Activated T-cell treated with anti-CD3 and anti-CD28 coated beads, Interleukin-2, amount 50 U/mL, for 1 hour (primary cell): ENCODE measurements around the gene ZFYVE19.
A peak's percentile ranks its signal among the peaks of the same experiment; 100 is the strongest.
"Not testable (repeated sequence)": the region's sequence is repeated elsewhere in the genome, so short reads cannot be mapped to it uniquely, and the experiment has no call there.

Experiments
- DNase-seq: peaks from one replicate; pipeline ENCODE4 v3.0.0-alpha.2; 2020

The ZFYVE19 gene

GRCh38 chr15:40852529-40852928 is 45.6 kb downstream of the ZFYVE19 start:
- DNase-seq: no peak

GRCh38 chr15:40853241-40853890 is 46.5 kb downstream of the ZFYVE19 start:
- no peak for DNase-seq

GRCh38 chr15:40854161-40854560 is 47.3 kb downstream of the ZFYVE19 start:
- DNase-seq: no peak

GRCh38 chr15:40855706-40856234 is 48.9 kb downstream of the ZFYVE19 start:
- no peak for DNase-seq

DNA sequence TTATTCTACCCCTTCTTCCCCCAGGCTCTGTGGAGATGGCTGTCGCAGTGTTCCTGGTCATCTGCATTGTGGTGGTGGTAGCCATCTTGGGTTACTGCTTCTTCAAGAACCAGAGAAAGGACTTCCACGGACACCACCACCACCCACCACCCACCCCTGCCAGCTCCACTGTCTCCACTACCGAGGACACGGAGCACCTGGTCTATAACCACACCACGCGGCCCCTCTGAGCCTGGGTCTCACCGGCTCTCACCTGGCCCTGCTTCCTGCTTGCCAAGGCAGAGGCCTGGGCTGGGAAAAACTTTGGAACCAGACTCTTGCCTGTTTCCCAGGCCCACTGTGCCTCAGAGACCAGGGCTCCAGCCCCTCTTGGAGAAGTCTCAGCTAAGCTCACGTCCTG is 49.9 kb downstream of the ZFYVE19 start:
- DNase-seq: no peak

GRCh38 chr15:40857601-40858341 is 50.9 kb downstream of the ZFYVE19 start:
- peak; percentile 86 for DNase-seq

DNA sequence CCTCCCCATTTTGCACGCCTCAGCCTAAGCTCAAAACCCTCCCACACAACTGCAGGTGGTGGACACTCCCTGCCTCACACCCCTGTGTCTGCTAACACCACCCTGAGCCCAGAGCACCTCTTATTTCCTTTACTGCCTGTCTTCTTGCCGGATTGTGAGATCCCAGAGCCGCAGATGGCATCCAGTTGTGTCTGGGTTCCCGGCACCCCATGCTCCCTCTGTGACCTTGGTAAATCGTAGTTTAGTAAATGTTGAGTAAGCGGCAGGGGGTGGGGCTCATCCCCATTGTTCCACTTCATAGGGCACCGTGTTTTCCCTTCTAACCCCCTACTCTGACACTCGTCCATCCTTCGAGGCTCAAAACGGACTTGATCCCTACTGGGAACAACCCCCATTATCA is 51.8 kb downstream of the ZFYVE19 start:
- no peak for DNase-seq

DNA sequence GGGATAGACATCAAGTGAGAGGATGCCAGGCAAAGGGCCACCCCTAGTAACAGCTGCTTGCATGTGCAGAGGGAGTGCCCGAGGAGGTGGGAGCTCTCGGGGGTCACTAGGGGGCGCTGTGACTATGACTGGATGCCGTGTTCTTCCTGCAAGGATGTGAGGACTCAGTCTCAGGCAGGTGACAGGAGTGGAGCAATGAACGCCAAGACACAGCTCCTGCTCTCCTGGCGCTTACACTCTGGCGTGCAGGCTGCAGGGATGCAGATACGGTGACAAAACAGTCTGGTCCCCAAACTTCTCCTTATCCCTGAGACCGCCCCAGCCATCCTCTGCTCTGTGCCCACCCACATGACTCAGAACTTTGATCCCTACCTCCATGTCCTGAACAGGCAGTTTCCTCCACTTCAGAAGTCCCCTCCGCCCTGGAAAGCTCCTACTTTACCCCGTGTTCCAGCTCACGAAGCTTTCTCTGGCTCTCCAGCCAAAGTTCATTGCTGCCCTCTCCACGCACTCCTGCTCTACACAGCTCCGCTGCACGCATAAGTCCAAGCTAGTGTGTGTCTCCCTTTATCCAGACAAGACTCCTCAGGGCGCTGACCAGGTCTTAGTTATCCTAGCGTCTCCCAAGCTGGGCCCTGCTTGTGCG is 52.4 kb downstream of the ZFYVE19 start:
- DNase-seq: peak; percentile 77

- not testable (repeated sequence) for DNase-seq
Observed at GRCh38 chr15:40861147-40861546, 54.3 kb downstream of the ZFYVE19 start.

DNA sequence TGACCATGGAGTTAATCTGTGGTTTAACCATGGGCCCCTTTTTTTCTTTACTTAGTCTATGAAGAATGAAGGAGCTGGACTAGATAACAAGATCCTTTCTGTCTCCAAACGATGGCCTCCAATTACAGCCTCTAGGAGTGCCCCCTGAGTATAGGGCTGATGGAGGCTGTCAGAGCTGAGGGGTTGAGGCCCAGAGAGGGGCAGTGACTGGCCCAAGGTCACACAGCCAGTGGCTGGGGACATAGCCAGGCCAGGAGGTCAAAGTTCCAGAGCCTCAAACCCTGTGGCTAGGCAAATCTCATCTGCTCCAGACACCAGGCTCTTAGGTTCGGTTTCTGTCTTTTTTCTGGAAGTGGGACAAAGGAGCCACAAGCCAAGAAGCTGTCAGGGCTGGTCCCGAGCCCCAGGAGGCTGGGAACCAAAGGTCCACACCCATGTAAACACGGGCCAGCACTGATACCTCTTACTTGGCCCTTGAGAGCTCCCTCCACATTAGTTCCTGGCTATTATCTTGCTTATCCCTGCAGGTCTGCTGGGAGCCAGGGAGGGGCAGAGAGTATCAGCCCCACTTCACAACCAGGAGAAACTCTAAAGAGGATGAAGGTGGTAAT is 56.9 kb downstream of the ZFYVE19 start:
- DNase-seq: no peak
